ENCODE measurements around the gene PLK5.
"Not testable (repeated sequence)": the region's sequence is repeated elsewhere in the genome, so short reads cannot be mapped to it uniquely, and the experiment has no call there.

PLK5 gene

GRCh38 chr19:1525343-1525742 lies 1.5 kb downstream of the PLK5 start:
- DNase-seq (ENCODE audit: low spot score) = no peak

- no peak for DNase-seq (ENCODE audit: low spot score)
Measured at GRCh38 chr19:1526066-1526778, 2.3 kb downstream of the PLK5 start.

- DNase-seq (ENCODE audit: low spot score) = no peak
Measured at GRCh38 chr19:1526979-1527649, 3.2 kb downstream of the PLK5 start.

- no peak for DNase-seq (ENCODE audit: low spot score)
Measured at GRCh38 chr19:1527650-1528309, 3.9 kb downstream of the PLK5 start.

GRCh38 chr19:1528596-1529429 lies 4.9 kb downstream of the PLK5 start:
- no peak for DNase-seq (ENCODE audit: low spot score)

- DNase-seq (ENCODE audit: low spot score) = no peak
Measured at GRCh38 chr19:1529430-1529816, 5.5 kb downstream of the PLK5 start.

- DNase-seq (ENCODE audit: low spot score) = not testable (repeated sequence)
Measured at GRCh38 chr19:1530856-1531255, 7.0 kb downstream of the PLK5 start.

GRCh38 chr19:1531587-1531986 lies 7.7 kb downstream of the PLK5 start:
- DNase-seq (ENCODE audit: low spot score) = no peak

GRCh38 chr19:1532003-1532402 lies 8.1 kb downstream of the PLK5 start:
- DNase-seq (ENCODE audit: low spot score) = no peak

- no peak for DNase-seq (ENCODE audit: low spot score)
Measured at GRCh38 chr19:1533510-1534150, 9.8 kb downstream of the PLK5 start.

- DNase-seq (ENCODE audit: low spot score) = no peak
Measured at GRCh38 chr19:1534972-1535371, 11.1 kb downstream of the PLK5 start.

GRCh38 chr19:1535699-1536098 lies 11.8 kb downstream of the PLK5 start:
- not testable (repeated sequence) for DNase-seq (ENCODE audit: low spot score)

GRCh38 chr19:1538978-1539377 lies 15.1 kb downstream of the PLK5 start:
- no peak for DNase-seq (ENCODE audit: low spot score)

- DNase-seq (ENCODE audit: low spot score) = not testable (repeated sequence)
Measured at GRCh38 chr19:1539749-1540148, 15.9 kb downstream of the PLK5 start.

GRCh38 chr19:1540365-1540925 lies 16.6 kb downstream of the PLK5 start:
- no peak for DNase-seq (ENCODE audit: low spot score)

- DNase-seq (ENCODE audit: low spot score) = no peak
Measured at GRCh38 chr19:1549332-1549945, 25.6 kb downstream of the PLK5 start.

- DNase-seq (ENCODE audit: low spot score) = no peak
Measured at GRCh38 chr19:1551068-1552040, 27.5 kb downstream of the PLK5 start.

GRCh38 chr19:1553415-1553814 lies 29.5 kb downstream of the PLK5 start:
- DNase-seq (ENCODE audit: low spot score) = no peak

GRCh38 chr19:1554968-1555367 lies 31.1 kb downstream of the PLK5 start:
- no peak for DNase-seq (ENCODE audit: low spot score)

Measured in kidney capillary endothelial cell (primary cell).